Neuron (in vitro differentiated cells): ENCODE measurements around the gene GCC2.
"Not testable (repeated sequence)": the region's sequence is repeated elsewhere in the genome, so short reads cannot be mapped to it uniquely, and the experiment has no call there.

ENCODE experiments used
- H2AFZ ChIP-seq: one replicate; pipeline ENCODE4 v1.6.1; 2013; ENCODE audit warnings: low read depth, mild to moderate bottlenecking, inconsistent platforms, low read length, moderate library complexity
- H3K27me3 ChIP-seq: one replicate; pipeline ENCODE4 v1.6.1; 2013; ENCODE audit warnings: low read length; ENCODE audit not compliant: insufficient read depth
- H3K36me3 ChIP-seq: one replicate; pipeline ENCODE4 v1.6.1; 2013; ENCODE audit warnings: low read length; ENCODE audit not compliant: insufficient read depth
- H3K4me1 ChIP-seq: one replicate; pipeline ENCODE4 v1.6.1; 2013; ENCODE audit warnings: low read length; ENCODE audit not compliant: insufficient read depth
- H3K4me3 ChIP-seq: 2 replicates; pipeline ENCODE4 v1.5.1; 2013; ENCODE audit warnings: mild to moderate bottlenecking, low read length, moderate library complexity
- H3K9me3 ChIP-seq: one replicate; pipeline ENCODE4 v1.6.1; 2013; ENCODE audit warnings: low read length

Gene GCC2

GRCh38 chr2:108451976-108452375, 3.0 kb downstream of the GCC2 start:
- Histone ChIP-seq H3K27me3 (no peaks in the 10 kb centered on the region), H3K4me3 (no peak overlapping the region), H3K9me3 (peaks cover 10% of the 10 kb centered on the region), H3K36me3 (peaks cover 50% of the 10 kb centered on the region), H2AFZ (no peak overlapping the region), H3K4me1 (peaks cover 13% of the 10 kb centered on the region)

- not testable (repeated sequence) for H3K27me3 ChIP-seq, H3K4me3 ChIP-seq, H3K4me1 ChIP-seq, H2AFZ ChIP-seq
- peaks cover 12% of the 10 kb centered on the region for H3K9me3 ChIP-seq
- H3K36me3 ChIP-seq = peaks cover 59% of the 10 kb centered on the region
Measured at GRCh38 chr2:108453530-108453929, 4.5 kb downstream of the GCC2 start.

- no peak overlapping the region for H3K4me3 ChIP-seq
- peaks cover 14% of the 10 kb centered on the region for H3K9me3 ChIP-seq
- peaks cover 7% of the 10 kb centered on the region for H3K4me1 ChIP-seq
- H2AFZ ChIP-seq = no peak overlapping the region
- H3K27me3 ChIP-seq = no peaks in the 10 kb centered on the region
- peaks cover 62% of the 10 kb centered on the region for H3K36me3 ChIP-seq
Measured at GRCh38 chr2:108454440-108454839, 5.4 kb downstream of the GCC2 start.

GRCh38 chr2:108455571-108455970, 6.6 kb downstream of the GCC2 start:
- Histone ChIP-seq H3K9me3 (peaks cover 14% of the 10 kb centered on the region), H2AFZ (no peak overlapping the region), H3K4me1 (no peaks in the 10 kb centered on the region), H3K27me3 (no peaks in the 10 kb centered on the region), H3K36me3 (peaks cover 66% of the 10 kb centered on the region), H3K4me3 (no peak overlapping the region)

- no peak overlapping the region for H2AFZ ChIP-seq
- no peaks in the 10 kb centered on the region for H3K27me3 ChIP-seq
- no peaks in the 10 kb centered on the region for H3K4me1 ChIP-seq
- H3K9me3 ChIP-seq = peaks cover 16% of the 10 kb centered on the region
- H3K36me3 ChIP-seq = peaks cover 56% of the 10 kb centered on the region
- no peak overlapping the region for H3K4me3 ChIP-seq
Measured at GRCh38 chr2:108458082-108458481, 9.1 kb downstream of the GCC2 start.

GRCh38 chr2:108459441-108459840, 10.4 kb downstream of the GCC2 start:
- H2AFZ ChIP-seq = no peak overlapping the region
- H3K27me3 ChIP-seq = no peaks in the 10 kb centered on the region
- H3K4me1 ChIP-seq = no peaks in the 10 kb centered on the region
- no peak overlapping the region for H3K4me3 ChIP-seq
- H3K36me3 ChIP-seq = peaks cover 55% of the 10 kb centered on the region
- peaks cover 16% of the 10 kb centered on the region for H3K9me3 ChIP-seq

GRCh38 chr2:108460345-108461037, 11.5 kb downstream of the GCC2 start:
- no peak overlapping the region for H3K4me3 ChIP-seq
- no peaks in the 10 kb centered on the region for H3K4me1 ChIP-seq
- peaks cover 52% of the 10 kb centered on the region for H3K36me3 ChIP-seq
- H2AFZ ChIP-seq = no peak overlapping the region
- peaks cover 15% of the 10 kb centered on the region for H3K9me3 ChIP-seq
- H3K27me3 ChIP-seq = no peaks in the 10 kb centered on the region

GRCh38 chr2:108477099-108477498, 28.1 kb downstream of the GCC2 start:
- no peak overlapping the region for H3K4me3 ChIP-seq
- no peak overlapping the region for H2AFZ ChIP-seq
- H3K9me3 ChIP-seq = no peaks in the 10 kb centered on the region
- no peaks in the 10 kb centered on the region for H3K4me1 ChIP-seq
- peaks cover 42% of the 10 kb centered on the region for H3K36me3 ChIP-seq
- H3K27me3 ChIP-seq = no peaks in the 10 kb centered on the region

GRCh38 chr2:108485253-108485652, 36.2 kb downstream of the GCC2 start:
- H3K4me1 ChIP-seq = no peaks in the 10 kb centered on the region
- H3K36me3 ChIP-seq = peaks cover 35% of the 10 kb centered on the region
- H2AFZ ChIP-seq = no peak overlapping the region

GRCh38 chr2:108490506-108491122, 41.6 kb downstream of the GCC2 start:
- Histone ChIP-seq H2AFZ (no peak overlapping the region), H3K4me1 (no peaks in the 10 kb centered on the region), H3K27me3 (no peaks in the 10 kb centered on the region), H3K9me3 (no peaks in the 10 kb centered on the region), H3K4me3 (no peak overlapping the region), H3K36me3 (peaks cover 36% of the 10 kb centered on the region)

More at GRCh38 chr2:108485253-108485652, 36.2 kb downstream of the GCC2 start:
- Histone ChIP-seq H3K4me3 (no peak overlapping the region), H3K9me3 (peaks cover 5% of the 10 kb centered on the region), H3K27me3 (no peaks in the 10 kb centered on the region)

GRCh38 chr2:108491848-108492247, 42.8 kb downstream of the GCC2 start:
- H3K4me1 ChIP-seq = no peaks in the 10 kb centered on the region
- peaks cover 29% of the 10 kb centered on the region for H3K36me3 ChIP-seq
- H3K9me3 ChIP-seq = no peaks in the 10 kb centered on the region
- no peaks in the 10 kb centered on the region for H3K27me3 ChIP-seq
- no peak overlapping the region for H2AFZ ChIP-seq
- H3K4me3 ChIP-seq = no peak overlapping the region

- no peak overlapping the region for H2AFZ ChIP-seq
- H3K36me3 ChIP-seq = peaks cover 28% of the 10 kb centered on the region
- H3K4me3 ChIP-seq = no peak overlapping the region
- no peaks in the 10 kb centered on the region for H3K4me1 ChIP-seq
- no peaks in the 10 kb centered on the region for H3K27me3 ChIP-seq
- no peaks in the 10 kb centered on the region for H3K9me3 ChIP-seq
Measured at GRCh38 chr2:108492364-108492763, 43.4 kb downstream of the GCC2 start.

- not testable (repeated sequence) for H3K4me3 ChIP-seq, H2AFZ ChIP-seq, H3K9me3 ChIP-seq, H3K4me1 ChIP-seq, H3K27me3 ChIP-seq
- H3K36me3 ChIP-seq = peaks cover 18% of the 10 kb centered on the region
Measured at GRCh38 chr2:108496167-108496566, 47.2 kb downstream of the GCC2 start.

GRCh38 chr2:108507620-108508019, 58.6 kb downstream of the GCC2 start:
- H3K36me3 ChIP-seq, H2AFZ ChIP-seq, H3K4me1 ChIP-seq, H3K27me3 ChIP-seq, H3K4me3 ChIP-seq, H3K9me3 ChIP-seq: not testable (repeated sequence)
